Glutamatergic neuron (in vitro differentiated cells): ENCODE data around the gene ESR2. TPM values are rescaled to one million over a fixed set of nuclear protein-coding genes. Genes with fewer than 3 reads are reported as not detected.

Experiments used
- DNase-seq: peaks from one replicate; pipeline ENCODE4 v3.0.0; 2022
- H3K27ac Mint-ChIP-seq: one replicate; pipeline ENCODE4 v1.8.0; 2020; ENCODE audit warnings: mild to moderate bottlenecking, mixed read lengths, inconsistent platforms; ENCODE audit not compliant: unreplicated experiment
- H3K27me3 Mint-ChIP-seq: one replicate; pipeline ENCODE4 v1.8.0; 2020; ENCODE audit warnings: mild to moderate bottlenecking, moderate library complexity, mixed read lengths, inconsistent platforms; ENCODE audit not compliant: unreplicated experiment
- H3K36me3 Mint-ChIP-seq: one replicate; pipeline ENCODE4 v1.8.0; 2020; ENCODE audit warnings: mild to moderate bottlenecking, mixed read lengths, inconsistent platforms; ENCODE audit not compliant: unreplicated experiment
- H3K4me1 Mint-ChIP-seq: one replicate; pipeline ENCODE4 v1.8.0; 2020; ENCODE audit warnings: mild to moderate bottlenecking, low read depth, mixed read lengths, inconsistent platforms; ENCODE audit not compliant: unreplicated experiment
- H3K4me3 Mint-ChIP-seq: one replicate; pipeline ENCODE4 v1.8.0; 2020; ENCODE audit warnings: mild to moderate bottlenecking, mixed read lengths, inconsistent platforms; ENCODE audit not compliant: unreplicated experiment
- H3K9me3 Mint-ChIP-seq: one replicate; pipeline ENCODE4 v1.8.0; 2020; ENCODE audit warnings: mild to moderate bottlenecking, moderate library complexity, mixed read lengths, inconsistent platforms; ENCODE audit not compliant: unreplicated experiment
- CTCF ChIP-seq: fragments of 200-600 bp; sonication (generic); IDR thresholded peaks from one replicate; pipeline ENCODE4 v1.5.0; 2021; ENCODE audit not compliant: partially characterized antibody, unreplicated experiment
- total RNA-seq: library from RNA; stranded (reverse); fragmentation: NEBNext Ultra II Directional; extraction: Animal tissue kit (Norgen Biotek cat#: 25700); gene quantifications from one replicate; pipeline ENCODE4 v1.2.1, GENCODE V29; 2021; ENCODE audit not compliant: unreplicated experiment

The ESR2 gene
- total RNA-seq, 1 donor from 2014 or later, result 0.66 TPM

GRCh38 chr14:64197996-64198395 lies 96.2 kb downstream of the ESR2 start:
- H3K36me3 Mint-ChIP-seq, result no peaks in the 10 kb centered on the region
- peaks cover 29% of the 10 kb centered on the region for H3K4me1 Mint-ChIP-seq
- no peak for DNase-seq
- peak overlapping the region; percentile 20 for H3K4me3 Mint-ChIP-seq
- peaks cover 2% of the 10 kb centered on the region for H3K27me3 Mint-ChIP-seq
- TF ChIP-seq CTCF, result no peak
- no peaks in the 10 kb centered on the region for H3K9me3 Mint-ChIP-seq
- H3K27ac Mint-ChIP-seq, result no peak overlapping the region

- Mint-ChIP-seq H3K36me3 (no peaks in the 10 kb centered on the region), H3K27ac (peak overlapping the region; percentile 91), H3K9me3 (no peaks in the 10 kb centered on the region), H3K27me3 (peaks cover 2% of the 10 kb centered on the region), H3K4me1 (peaks cover 29% of the 10 kb centered on the region), H3K4me3 (peak overlapping the region; percentile 89)
- DNase-seq, result peak; percentile 82
- no peak for TF ChIP-seq CTCF
Measured at GRCh38 chr14:64196814-64197411, 97.3 kb downstream of the ESR2 start.

- H3K9me3 Mint-ChIP-seq, result no peaks in the 10 kb centered on the region
- H3K27ac Mint-ChIP-seq, result peak overlapping the region; percentile 34
- H3K4me1 Mint-ChIP-seq, result peaks cover 29% of the 10 kb centered on the region
- H3K4me3 Mint-ChIP-seq, result no peak overlapping the region
- no peaks in the 10 kb centered on the region for H3K36me3 Mint-ChIP-seq
- no peak for DNase-seq
- peaks cover 2% of the 10 kb centered on the region for H3K27me3 Mint-ChIP-seq
- TF ChIP-seq CTCF, result no peak
Measured at GRCh38 chr14:64196056-64196455, 98.1 kb downstream of the ESR2 start.

DNA sequence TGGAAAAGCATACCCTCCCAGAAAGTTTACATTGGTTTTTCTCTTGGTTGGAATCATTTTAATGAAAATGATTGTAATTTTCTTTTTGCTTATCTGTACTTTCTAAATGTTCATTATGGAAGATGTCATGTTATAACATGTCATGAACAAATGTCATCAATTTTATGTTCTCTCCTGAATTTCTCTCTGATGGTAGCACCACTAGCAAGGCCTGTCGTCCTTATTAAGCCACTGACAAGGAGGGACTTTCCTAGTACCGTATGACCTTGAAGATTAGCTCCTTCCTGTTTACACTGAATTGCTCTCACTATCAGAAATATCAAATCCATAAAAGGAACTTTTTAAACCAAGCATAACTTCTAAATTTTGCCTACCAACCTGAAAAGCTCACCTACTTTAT lies 99.0 kb downstream of the ESR2 start:
- H3K27ac Mint-ChIP-seq, result no peak overlapping the region
- no peak overlapping the region for H3K4me3 Mint-ChIP-seq
- DNase-seq, result no peak
- H3K36me3 Mint-ChIP-seq, result no peaks in the 10 kb centered on the region
- peaks cover 22% of the 10 kb centered on the region for H3K4me1 Mint-ChIP-seq
- no peaks in the 10 kb centered on the region for H3K9me3 Mint-ChIP-seq
- peaks cover 2% of the 10 kb centered on the region for H3K27me3 Mint-ChIP-seq
- TF ChIP-seq CTCF, result no peak

- Mint-ChIP-seq H3K4me3 (no peak overlapping the region), H3K9me3 (no peaks in the 10 kb centered on the region), H3K4me1 (peaks cover 21% of the 10 kb centered on the region), H3K27ac (no peak overlapping the region), H3K36me3 (no peaks in the 10 kb centered on the region), H3K27me3 (peaks cover 2% of the 10 kb centered on the region)
- no peak for TF ChIP-seq CTCF
- DNase-seq, result no peak
Measured at GRCh38 chr14:64194404-64194803, 99.8 kb downstream of the ESR2 start.
